ENCODE results near the gene SLMAP. TPM values are rescaled to one million over a fixed set of nuclear protein-coding genes. Genes with fewer than 3 reads are reported as not detected.

The SLMAP gene
- total RNA-seq, 2 donors from 2014 or later: 76.3 to 131 TPM

DNA sequence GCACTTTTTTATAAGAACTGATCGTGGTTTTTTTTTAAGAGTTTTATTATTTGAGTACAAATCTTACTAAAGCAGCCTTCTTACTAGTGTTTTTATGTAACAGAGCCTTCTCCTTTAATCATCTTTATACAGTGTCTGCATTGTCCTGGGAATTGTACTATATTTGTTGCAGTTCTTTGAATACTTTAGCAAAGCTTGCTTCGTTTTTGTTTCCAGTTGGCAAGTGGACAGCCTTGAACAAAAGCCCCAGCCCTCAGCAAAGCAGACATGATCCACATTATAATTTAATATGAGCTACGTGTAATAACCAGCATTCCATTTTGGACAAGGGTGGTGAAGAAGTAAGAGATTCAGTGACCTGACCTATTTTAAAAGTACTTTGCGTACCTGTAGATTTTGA, 139.9 kb downstream of the SLMAP start:
- no peak for TF ChIP-seq POLR2A (IDR thresholded peaks at IDR 0.05)
- TF ChIP-seq POLR2AphosphoS5 (IDR thresholded peaks at IDR 0.05): no peak
- TF ChIP-seq, protein P1, sequence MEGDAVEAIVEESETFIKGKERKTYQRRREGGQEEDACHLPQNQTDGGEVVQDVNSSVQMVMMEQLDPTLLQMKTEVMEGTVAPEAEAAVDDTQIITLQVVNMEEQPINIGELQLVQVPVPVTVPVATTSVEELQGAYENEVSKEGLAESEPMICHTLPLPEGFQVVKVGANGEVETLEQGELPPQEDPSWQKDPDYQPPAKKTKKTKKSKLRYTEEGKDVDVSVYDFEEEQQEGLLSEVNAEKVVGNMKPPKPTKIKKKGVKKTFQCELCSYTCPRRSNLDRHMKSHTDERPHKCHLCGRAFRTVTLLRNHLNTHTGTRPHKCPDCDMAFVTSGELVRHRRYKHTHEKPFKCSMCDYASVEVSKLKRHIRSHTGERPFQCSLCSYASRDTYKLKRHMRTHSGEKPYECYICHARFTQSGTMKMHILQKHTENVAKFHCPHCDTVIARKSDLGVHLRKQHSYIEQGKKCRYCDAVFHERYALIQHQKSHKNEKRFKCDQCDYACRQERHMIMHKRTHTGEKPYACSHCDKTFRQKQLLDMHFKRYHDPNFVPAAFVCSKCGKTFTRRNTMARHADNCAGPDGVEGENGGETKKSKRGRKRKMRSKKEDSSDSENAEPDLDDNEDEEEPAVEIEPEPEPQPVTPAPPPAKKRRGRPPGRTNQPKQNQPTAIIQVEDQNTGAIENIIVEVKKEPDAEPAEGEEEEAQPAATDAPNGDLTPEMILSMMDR (IDR thresholded peaks at IDR 0.05): no peak
- Histone ChIP-seq H3K4me3 (no peak overlapping the region), H3K36me3 (no peaks in the 10 kb centered on the region), H3K9me3 (no peaks in the 10 kb centered on the region), H3K4me1 (replicated peaks) (peaks cover 4% of the 10 kb centered on the region), H3K27ac (peak overlapping the region; percentile 10 to 25), H3K27me3 (replicated peaks; ENCODE audit: insufficient read depth) (no peaks in the 10 kb centered on the region)
- intact Hi-C loops (cut with DNase I): loop anchor here (5.0 kb wide), 1 partner anchor 51 kb away; no protein-coding TSS in a partner anchor
- no peak for DNase-seq (ENCODE audit: low spot score)
- WGBS: 30% methylated on average over 4 of the region's 4 CpGs

DNA sequence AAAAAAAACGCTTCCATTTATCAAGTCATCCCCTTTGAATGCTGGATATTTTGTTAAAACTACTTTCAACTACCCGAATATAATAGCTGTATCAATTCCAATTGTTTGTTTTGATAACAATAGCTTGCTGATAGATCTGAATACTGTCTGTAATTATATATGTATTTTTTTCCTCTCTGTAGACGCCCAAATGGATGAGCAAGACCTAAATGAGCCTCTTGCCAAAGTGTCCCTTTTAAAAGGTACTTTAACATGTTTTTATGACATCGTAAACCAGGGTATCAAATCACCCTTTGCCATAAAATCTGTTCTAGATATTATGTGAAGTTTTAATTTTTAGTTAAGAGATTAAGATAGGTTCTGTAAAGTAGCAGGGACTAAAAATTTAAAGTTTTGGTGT, 140.6 kb downstream of the SLMAP start:
- Histone ChIP-seq H3K36me3 (no peaks in the 10 kb centered on the region), H3K4me1 (replicated peaks) (peaks cover 4% of the 10 kb centered on the region), H3K27me3 (replicated peaks; ENCODE audit: insufficient read depth) (no peaks in the 10 kb centered on the region), H3K4me3 (no peak overlapping the region), H3K9me3 (no peaks in the 10 kb centered on the region), H3K27ac (peak overlapping the region; percentile 10 to 25)
- no peak for DNase-seq (ENCODE audit: low spot score)
- 22% methylated on average over 4 of the region's 4 CpGs for WGBS
- intact Hi-C loops (cut with DNase I): loop anchor here (5.0 kb wide), 1 partner anchor 51 kb away; no protein-coding TSS in a partner anchor
- TF ChIP-seq, protein P1 (IDR thresholded peaks at IDR 0.05): no peak
- TF ChIP-seq POLR2AphosphoS5 (IDR thresholded peaks at IDR 0.05) (no peak), POLR2A (IDR thresholded peaks at IDR 0.05) (no peak)

DNA sequence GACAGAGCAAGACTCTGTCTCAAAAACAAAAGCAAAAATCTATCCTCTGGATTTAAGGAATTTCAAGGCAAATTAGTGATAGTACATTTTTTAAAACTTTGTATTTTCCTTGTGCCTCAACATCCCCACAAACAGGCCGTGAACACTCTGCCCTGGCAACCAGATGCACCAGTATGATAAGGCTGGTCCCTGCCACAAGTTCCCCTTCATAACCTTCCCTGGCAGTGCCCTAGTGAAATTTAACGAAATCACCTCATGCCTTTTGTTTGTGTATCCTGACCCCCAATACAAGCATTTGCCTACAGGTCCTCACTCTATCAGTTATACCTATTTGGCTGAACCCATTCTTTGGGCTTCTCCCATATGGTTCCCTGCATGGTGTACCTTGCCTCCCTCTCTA, 144.7 kb downstream of the SLMAP start:
- Histone ChIP-seq H3K9me3 (no peaks in the 10 kb centered on the region), H3K4me1 (replicated peaks) (peaks cover 4% of the 10 kb centered on the region), H3K4me3 (no peak overlapping the region), H3K27me3 (replicated peaks; ENCODE audit: insufficient read depth) (no peaks in the 10 kb centered on the region), H3K36me3 (no peaks in the 10 kb centered on the region), H3K27ac (no peak overlapping the region)
- no peak for DNase-seq (ENCODE audit: low spot score)
- intact Hi-C loops (cut with DNase I): no loop called here
- 88% methylated on average over 2 of the region's 2 CpGs for WGBS
- TF ChIP-seq, protein P1 (IDR thresholded peaks at IDR 0.05): no peak
- TF ChIP-seq POLR2AphosphoS5 (IDR thresholded peaks at IDR 0.05): no peak
- no peak for TF ChIP-seq POLR2A (IDR thresholded peaks at IDR 0.05)

DNA sequence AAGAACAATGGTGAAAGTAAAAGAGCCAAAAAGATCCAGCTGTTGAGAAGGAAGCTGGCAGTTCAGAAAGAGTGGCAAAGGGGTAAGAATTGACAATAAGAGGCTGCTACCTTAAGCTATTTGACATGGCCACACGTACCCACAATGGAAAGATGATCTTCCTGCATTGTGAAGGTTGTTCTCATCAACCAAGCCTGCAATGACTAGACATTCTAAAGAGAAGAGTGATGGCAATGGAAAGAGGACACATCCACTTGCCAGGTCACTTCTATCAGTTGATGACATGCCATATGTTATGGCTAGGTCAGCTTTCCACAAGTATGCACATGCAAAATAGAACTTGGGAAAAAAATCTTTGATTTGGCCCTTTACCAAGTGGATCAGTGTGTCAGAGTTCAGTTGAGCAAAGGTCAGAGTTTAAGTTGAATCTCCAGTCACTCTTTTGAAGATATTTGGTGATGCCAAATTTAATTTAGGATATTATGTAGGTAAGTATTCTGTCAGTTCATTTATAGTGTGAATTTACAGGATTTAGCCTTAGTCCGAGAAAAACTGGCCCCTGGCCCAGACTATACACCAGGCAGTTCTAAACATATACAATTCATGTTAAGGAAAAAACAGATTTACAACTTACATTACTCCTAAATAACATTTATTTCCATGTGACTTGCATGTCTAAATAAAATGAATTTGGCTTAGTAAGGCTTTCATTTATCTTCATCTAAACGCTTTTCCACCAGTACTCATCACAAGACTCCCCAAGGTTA, 147.2 kb downstream of the SLMAP start:
- DNase-seq (ENCODE audit: low spot score): no peak
- H3K27ac ChIP-seq: no peak overlapping the region

More for the DNA sequence above, 147.2 kb downstream of the SLMAP start:
- H3K27me3 ChIP-seq (replicated peaks; ENCODE audit: insufficient read depth): no peaks in the 10 kb centered on the region
- intact Hi-C loops (cut with DNase I): no loop called here
- H3K4me3 ChIP-seq: no peak overlapping the region
- H3K4me1 ChIP-seq (replicated peaks): no peaks in the 10 kb centered on the region
- 63% methylated on average over 3 of the region's 3 CpGs for WGBS
- TF ChIP-seq, protein P1 (IDR thresholded peaks at IDR 0.05): no peak
- no peaks in the 10 kb centered on the region for H3K9me3 ChIP-seq
- H3K36me3 ChIP-seq: no peaks in the 10 kb centered on the region

All from prostate gland (tissue), 2 donors.